ENCODE results near the gene ASRGL1. TPM values are rescaled to one million over a fixed set of nuclear protein-coding genes. Genes with fewer than 3 reads are reported as not detected.

The ASRGL1 gene
- total and polyA plus RNA-seq, 2 of the 13 experiments (the other 11 are each of a cell fraction or from before 2014, with no cell fraction given), result 50.8 to 97.5 TPM

DNA sequence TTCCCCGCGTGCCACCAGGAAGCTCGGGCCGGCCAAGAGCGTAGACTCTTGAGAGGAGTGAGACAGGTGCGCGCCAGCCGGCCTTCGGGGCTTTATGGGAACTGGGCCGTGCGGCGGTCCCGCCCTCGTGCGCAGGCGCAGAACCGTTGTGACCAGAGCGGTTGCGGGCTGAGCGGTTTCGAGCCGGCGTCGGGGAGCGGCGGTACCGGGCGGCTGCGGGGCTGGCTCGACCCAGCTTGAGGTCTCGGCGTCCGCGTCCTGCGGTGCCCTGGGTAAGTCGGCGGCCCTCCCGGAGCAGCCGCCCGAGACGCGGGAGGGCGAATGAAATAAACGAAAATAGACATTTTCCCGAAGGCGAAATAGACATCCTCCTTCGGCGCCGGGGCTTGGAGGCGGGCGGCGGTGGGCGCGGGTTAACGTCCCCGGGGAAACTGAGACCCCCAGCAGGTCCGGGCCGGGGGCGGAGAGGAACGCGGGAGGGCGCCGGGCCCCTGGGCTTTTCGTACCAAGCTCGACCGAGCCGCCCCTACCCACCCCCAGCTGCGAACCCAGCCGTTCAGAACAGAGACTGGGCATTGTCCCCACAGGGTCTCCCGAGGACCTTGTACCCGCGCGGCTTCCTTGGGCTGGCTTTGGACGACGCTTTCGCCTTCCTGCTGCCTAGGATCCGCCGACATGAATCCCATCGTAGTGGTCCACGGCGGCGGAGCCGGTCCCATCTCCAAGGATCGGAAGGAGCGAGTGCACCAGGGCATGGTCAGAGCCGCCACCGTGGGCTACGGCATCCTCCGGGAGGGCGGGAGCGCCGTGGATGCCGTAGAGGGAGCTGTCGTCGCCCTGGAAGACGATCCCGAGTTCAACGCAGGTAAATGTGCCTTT is at the start of gene ASRGL1 (continued):
- TF ChIP-seq, protein P1, sequence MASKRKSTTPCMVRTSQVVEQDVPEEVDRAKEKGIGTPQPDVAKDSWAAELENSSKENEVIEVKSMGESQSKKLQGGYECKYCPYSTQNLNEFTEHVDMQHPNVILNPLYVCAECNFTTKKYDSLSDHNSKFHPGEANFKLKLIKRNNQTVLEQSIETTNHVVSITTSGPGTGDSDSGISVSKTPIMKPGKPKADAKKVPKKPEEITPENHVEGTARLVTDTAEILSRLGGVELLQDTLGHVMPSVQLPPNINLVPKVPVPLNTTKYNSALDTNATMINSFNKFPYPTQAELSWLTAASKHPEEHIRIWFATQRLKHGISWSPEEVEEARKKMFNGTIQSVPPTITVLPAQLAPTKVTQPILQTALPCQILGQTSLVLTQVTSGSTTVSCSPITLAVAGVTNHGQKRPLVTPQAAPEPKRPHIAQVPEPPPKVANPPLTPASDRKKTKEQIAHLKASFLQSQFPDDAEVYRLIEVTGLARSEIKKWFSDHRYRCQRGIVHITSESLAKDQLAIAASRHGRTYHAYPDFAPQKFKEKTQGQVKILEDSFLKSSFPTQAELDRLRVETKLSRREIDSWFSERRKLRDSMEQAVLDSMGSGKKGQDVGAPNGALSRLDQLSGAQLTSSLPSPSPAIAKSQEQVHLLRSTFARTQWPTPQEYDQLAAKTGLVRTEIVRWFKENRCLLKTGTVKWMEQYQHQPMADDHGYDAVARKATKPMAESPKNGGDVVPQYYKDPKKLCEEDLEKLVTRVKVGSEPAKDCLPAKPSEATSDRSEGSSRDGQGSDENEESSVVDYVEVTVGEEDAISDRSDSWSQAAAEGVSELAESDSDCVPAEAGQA (IDR thresholded peaks at IDR 0.05; ENCODE audit: low read depth), result no peak
- TF ChIP-seq, protein P1 (CRISPR knock-in tag; IDR thresholded peaks at IDR 0.05; ENCODE audit: borderline replicate concordance), result no peak
- peak; percentile 32 for TF ChIP-seq ZNF567 (CRISPR knock-in tag; IDR thresholded peaks at IDR 0.05; ENCODE audit: borderline replicate concordance)
- TF ChIP-seq KLF11 (CRISPR knock-in tag; IDR thresholded peaks at IDR 0.05), result no peak
- no peak for TF ChIP-seq ZNF761 (CRISPR knock-in tag; conservative IDR thresholded peaks at IDR 0.05)
- TF ChIP-seq ZNF12 (CRISPR knock-in tag; IDR thresholded peaks at IDR 0.05), result 0 out of 2 replicates have a peak, but pooled peaks have one; percentile 28
- peak; percentile 37; the same call in 1 of the 2 replicates for TF ChIP-seq ZNF331 (CRISPR knock-in tag; IDR thresholded peaks at IDR 0.05)
- TF ChIP-seq TAF15 (IDR thresholded peaks at IDR 0.05; ENCODE audit: low read depth, low read length, poor library complexity, severe bottlenecking), result no peak
- no peak for TF ChIP-seq HNRNPUL1 (IDR thresholded peaks at IDR 0.05; ENCODE audit: low read depth, low read length)
- TF ChIP-seq, protein P2, sequence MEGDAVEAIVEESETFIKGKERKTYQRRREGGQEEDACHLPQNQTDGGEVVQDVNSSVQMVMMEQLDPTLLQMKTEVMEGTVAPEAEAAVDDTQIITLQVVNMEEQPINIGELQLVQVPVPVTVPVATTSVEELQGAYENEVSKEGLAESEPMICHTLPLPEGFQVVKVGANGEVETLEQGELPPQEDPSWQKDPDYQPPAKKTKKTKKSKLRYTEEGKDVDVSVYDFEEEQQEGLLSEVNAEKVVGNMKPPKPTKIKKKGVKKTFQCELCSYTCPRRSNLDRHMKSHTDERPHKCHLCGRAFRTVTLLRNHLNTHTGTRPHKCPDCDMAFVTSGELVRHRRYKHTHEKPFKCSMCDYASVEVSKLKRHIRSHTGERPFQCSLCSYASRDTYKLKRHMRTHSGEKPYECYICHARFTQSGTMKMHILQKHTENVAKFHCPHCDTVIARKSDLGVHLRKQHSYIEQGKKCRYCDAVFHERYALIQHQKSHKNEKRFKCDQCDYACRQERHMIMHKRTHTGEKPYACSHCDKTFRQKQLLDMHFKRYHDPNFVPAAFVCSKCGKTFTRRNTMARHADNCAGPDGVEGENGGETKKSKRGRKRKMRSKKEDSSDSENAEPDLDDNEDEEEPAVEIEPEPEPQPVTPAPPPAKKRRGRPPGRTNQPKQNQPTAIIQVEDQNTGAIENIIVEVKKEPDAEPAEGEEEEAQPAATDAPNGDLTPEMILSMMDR (CRISPR knock-in tag; IDR thresholded peaks at IDR 0.05), result peak; percentile 16; the same call in 1 of the 2 replicates
- 0 out of 2 replicates have a peak, but pooled peaks have one; percentile 7 for TF ChIP-seq HNF4G (IDR thresholded peaks at IDR 0.05; ENCODE audit: borderline replicate concordance, low read depth, low read length)
- 0 out of 2 replicates have a peak, but pooled peaks have one; percentile 9 for TF ChIP-seq HNF4G (CRISPR knock-in tag; IDR thresholded peaks at IDR 0.05; ENCODE audit: borderline replicate concordance, low read depth)
- peak; percentile 60 for TF ChIP-seq ASH2L (IDR thresholded peaks at IDR 0.05; ENCODE audit: insufficient read length, low read depth, low read length)
- TF ChIP-seq ZNF180 (CRISPR knock-in tag; IDR thresholded peaks at IDR 0.05; ENCODE audit: borderline replicate concordance, low read depth), result no peak
- TF ChIP-seq SAP130 (CRISPR knock-in tag; IDR thresholded peaks at IDR 0.05; ENCODE audit: low read depth), result peak; percentile 42
- no peak for TF ChIP-seq SETDB1 (CRISPR knock-in tag; IDR thresholded peaks at IDR 0.05; ENCODE audit: borderline replicate concordance)
- no peak for TF ChIP-seq FOXP1 (IDR thresholded peaks at IDR 0.05)
- no peak for TF ChIP-seq FOXP1 (CRISPR knock-in tag; IDR thresholded peaks at IDR 0.05)
- TF ChIP-seq SALL2 (CRISPR knock-in tag; IDR thresholded peaks at IDR 0.05), result no peak
- TF ChIP-seq, protein P3, sequence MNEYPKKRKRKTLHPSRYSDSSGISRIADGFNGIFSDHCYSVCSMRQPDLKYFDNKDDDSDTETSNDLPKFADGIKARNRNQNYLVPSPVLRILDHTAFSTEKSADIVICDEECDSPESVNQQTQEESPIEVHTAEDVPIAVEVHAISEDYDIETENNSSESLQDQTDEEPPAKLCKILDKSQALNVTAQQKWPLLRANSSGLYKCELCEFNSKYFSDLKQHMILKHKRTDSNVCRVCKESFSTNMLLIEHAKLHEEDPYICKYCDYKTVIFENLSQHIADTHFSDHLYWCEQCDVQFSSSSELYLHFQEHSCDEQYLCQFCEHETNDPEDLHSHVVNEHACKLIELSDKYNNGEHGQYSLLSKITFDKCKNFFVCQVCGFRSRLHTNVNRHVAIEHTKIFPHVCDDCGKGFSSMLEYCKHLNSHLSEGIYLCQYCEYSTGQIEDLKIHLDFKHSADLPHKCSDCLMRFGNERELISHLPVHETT (CRISPR knock-in tag; conservative IDR thresholded peaks at IDR 0.05), result no peak
- no peak for TF ChIP-seq IRX3 (CRISPR knock-in tag; IDR thresholded peaks at IDR 0.05; ENCODE audit: borderline replicate concordance, low read depth)

All from HepG2 (cell line).